ENCODE results near the gene MSANTD7.
A peak's percentile ranks its signal among the peaks of the same experiment; 100 is the strongest.
"Not testable (repeated sequence)": the region's sequence is repeated elsewhere in the genome, so short reads cannot be mapped to it uniquely, and the experiment has no call there.

Gene MSANTD7

GRCh38 chr10:14837757-14838581 lies at the start of gene MSANTD7, which contains the start of the genes CDNF and HSPA14:
MSANTD7 (plus strand) TSS chr10:14838306; CDS start chr10:14842285, 3,979 bp downstream.
CDNF (minus strand) TSS chr10:14838037; CDS start chr10:14837946, 91 bp downstream.
HSPA14 (plus strand) TSS chr10:14838306; CDS start chr10:14838403, 97 bp downstream.
- TF ChIP-seq GATA1 (IDR thresholded peaks at IDR 0.05; ENCODE audit: low read depth, low read length) (no peak), POLR2A (IDR thresholded peaks at IDR 0.05; ENCODE audit: low read length) (peak; percentile 95)
- peak; percentile 99 to 100 for DNase-seq

DNA sequence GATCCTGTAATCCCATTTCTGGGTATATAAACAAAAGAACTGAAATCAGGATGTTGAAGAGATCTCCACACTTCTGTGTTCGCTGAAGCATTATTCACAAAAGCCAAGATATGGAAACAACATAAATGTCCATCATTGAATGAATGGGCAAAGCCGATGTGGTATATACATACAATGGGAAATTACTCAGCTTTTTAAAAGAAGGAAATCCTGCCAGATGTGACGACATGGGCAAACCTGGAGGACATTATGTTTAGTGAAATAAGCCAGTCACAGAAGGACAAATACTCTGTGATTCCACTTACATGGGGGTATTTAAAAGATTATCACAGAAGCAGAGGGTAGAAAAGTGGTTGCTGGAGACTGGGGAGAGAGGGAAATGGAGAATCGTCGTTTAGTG lies 39.5 kb upstream of the MSANTD7 start:
- DNase-seq = no peak

DNA sequence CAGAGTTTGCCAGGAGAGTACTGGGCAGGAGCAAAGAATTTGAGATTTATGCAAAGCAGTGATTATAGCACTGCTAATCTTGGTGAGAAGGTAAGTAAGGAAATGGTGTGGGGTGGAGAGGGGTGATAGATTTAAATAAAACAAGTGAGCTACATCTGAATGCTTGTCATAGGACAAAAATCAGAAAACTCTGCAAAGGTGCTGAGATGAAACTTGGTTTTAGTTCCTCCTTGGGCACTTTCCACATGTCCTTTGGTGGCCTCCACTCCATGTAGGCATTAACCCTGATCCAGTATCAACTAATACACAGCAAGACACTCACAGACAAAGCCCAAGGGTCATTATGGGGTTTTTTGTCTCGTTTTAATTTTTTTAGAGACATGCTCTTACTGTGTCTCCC lies 37.7 kb upstream of the MSANTD7 start:
- TF ChIP-seq POLR2A (IDR thresholded peaks at IDR 0.05; ENCODE audit: low read length) = no peak
- no peak for TF ChIP-seq GATA1 (IDR thresholded peaks at IDR 0.05; ENCODE audit: low read depth, low read length)
- no peak for DNase-seq

More for the DNA sequence above, 39.5 kb upstream of the MSANTD7 start:
- TF ChIP-seq POLR2A (IDR thresholded peaks at IDR 0.05; ENCODE audit: low read length) (no peak), GATA1 (IDR thresholded peaks at IDR 0.05; ENCODE audit: low read depth, low read length) (no peak)

- peak; percentile 7 to 10 for DNase-seq
- TF ChIP-seq GATA1 (IDR thresholded peaks at IDR 0.05; ENCODE audit: low read depth, low read length) = no peak
- TF ChIP-seq POLR2A (IDR thresholded peaks at IDR 0.05; ENCODE audit: low read length) = no peak
Observed at GRCh38 chr10:14801723-14802122, 36.4 kb upstream of the MSANTD7 start.

- TF ChIP-seq GATA1 (IDR thresholded peaks at IDR 0.05; ENCODE audit: low read depth, low read length) (no peak), POLR2A (IDR thresholded peaks at IDR 0.05; ENCODE audit: low read length) (no peak)
- no peak for DNase-seq
Observed at GRCh38 chr10:14803827-14804226, 34.3 kb upstream of the MSANTD7 start.

DNA sequence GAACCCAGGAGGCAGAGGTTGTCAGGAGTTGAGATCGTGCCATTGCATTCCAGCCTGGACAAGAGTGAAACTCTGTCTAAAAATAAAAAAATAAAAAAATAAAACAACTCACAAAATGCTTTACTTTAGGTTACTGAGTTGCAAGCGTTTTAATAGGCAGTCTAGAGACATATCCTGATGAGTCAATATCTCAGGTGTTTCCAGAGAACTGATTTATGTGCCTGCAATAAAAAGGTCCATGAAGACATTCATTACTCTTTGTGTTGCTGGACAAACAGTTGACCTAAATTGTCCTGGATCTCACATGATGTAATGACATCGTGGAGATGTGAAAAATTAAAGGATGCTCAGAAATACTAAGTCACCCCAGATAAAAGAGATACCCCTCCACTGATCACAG lies 31.8 kb upstream of the MSANTD7 start:
- no peak for DNase-seq
- no peak for TF ChIP-seq POLR2A (IDR thresholded peaks at IDR 0.05; ENCODE audit: low read length)
- no peak for TF ChIP-seq GATA1 (IDR thresholded peaks at IDR 0.05; ENCODE audit: low read depth, low read length)

- TF ChIP-seq GATA1 (IDR thresholded peaks at IDR 0.05; ENCODE audit: low read depth, low read length) (no peak), POLR2A (IDR thresholded peaks at IDR 0.05; ENCODE audit: low read length) (no peak)
Observed at GRCh38 chr10:14810969-14811953, 26.8 kb upstream of the MSANTD7 start.

GRCh38 chr10:14812271-14812670 lies 25.8 kb upstream of the MSANTD7 start:
- TF ChIP-seq GATA1 (IDR thresholded peaks at IDR 0.05; ENCODE audit: low read depth, low read length) = no peak
- DNase-seq = peak in 1 of 2 experiments; percentile 4

More at GRCh38 chr10:14810969-14811953, 26.8 kb upstream of the MSANTD7 start:
- DNase-seq = no peak

DNA sequence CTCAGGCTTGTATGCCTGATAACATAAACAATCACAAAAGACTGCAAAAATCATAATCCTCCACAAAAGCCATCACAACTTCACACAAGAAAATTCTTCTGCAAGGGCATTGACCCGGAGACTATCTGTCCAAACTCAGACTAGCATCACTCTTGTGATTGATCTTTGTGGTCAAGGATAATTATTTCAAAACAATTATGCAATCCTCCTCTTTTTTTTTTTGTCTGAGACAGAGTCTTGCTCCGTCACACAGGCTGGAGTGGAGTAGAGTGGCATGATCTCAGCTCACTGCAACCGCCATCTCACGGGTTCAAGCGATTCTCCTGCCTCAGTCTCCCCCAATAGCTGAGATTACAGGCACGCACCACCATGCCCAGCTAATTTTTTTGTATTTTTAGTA lies 22.4 kb upstream of the MSANTD7 start:
- no peak for DNase-seq
- TF ChIP-seq GATA1 (IDR thresholded peaks at IDR 0.05; ENCODE audit: low read depth, low read length) = no peak
- TF ChIP-seq POLR2A (IDR thresholded peaks at IDR 0.05; ENCODE audit: low read length) = no peak

- not testable (repeated sequence) for DNase-seq
Observed at GRCh38 chr10:14816717-14817116, 21.4 kb upstream of the MSANTD7 start.

GRCh38 chr10:14820010-14820774 lies 17.9 kb upstream of the MSANTD7 start:
- TF ChIP-seq GATA1 (IDR thresholded peaks at IDR 0.05; ENCODE audit: low read depth, low read length) = no peak
- no peak for TF ChIP-seq POLR2A (IDR thresholded peaks at IDR 0.05; ENCODE audit: low read length)
- no peak for DNase-seq

DNA sequence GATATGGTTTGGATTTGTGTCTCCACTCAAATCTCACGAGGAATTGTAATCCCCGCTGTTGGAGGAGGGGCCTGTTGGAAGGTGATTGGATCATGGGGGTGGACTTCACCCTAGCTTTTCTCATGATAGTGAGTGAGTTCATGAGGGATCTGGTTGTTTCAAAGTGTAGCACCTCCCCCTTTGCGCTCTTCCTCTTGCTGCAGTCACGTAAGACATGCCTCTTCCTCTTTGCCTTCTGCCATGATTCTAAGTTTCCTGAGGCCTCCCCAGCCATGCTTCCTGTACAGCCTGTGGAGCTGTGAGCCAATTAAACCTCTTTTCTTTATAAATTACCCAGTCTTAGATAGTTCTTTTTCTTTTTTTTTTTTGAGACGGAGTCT lies 17.3 kb upstream of the MSANTD7 start:
- no peak for DNase-seq
- TF ChIP-seq GATA1 (IDR thresholded peaks at IDR 0.05; ENCODE audit: low read depth, low read length) (no peak), POLR2A (IDR thresholded peaks at IDR 0.05; ENCODE audit: low read length) (no peak)

DNA sequence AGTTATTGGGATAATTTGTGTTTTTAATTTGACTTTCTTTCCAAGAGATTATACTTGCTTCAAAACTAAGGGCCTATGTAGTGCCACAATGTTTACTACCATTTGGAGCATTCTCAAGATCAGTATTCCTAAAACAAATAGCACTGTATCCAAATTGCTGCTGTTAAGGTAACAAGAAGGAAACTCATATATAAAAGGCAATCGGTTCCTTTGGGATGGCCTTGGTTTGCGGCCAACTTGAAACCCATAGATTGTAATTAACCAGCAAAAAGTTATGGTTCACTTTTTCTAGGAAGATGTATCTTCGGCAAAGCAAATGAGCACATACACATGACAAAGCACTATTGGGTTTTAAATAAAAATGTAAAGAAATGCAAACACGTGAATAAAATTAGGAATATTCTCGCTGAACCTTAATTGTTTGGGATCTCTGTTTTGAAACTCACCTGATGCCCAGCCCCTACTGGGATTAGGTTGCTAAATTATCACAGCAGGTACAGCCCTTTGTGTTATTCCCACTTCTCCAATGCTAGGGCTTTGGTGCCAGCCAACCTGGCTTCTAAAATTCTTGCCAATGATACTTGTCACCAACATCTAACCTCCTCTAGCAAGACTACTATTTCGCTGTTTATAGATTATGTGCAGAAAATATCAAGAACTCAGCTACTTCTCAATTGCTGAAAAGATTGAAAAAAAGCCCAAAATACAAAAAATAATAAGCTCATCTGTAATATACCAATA lies 16.3 kb upstream of the MSANTD7 start:
- no peak for TF ChIP-seq GATA1 (IDR thresholded peaks at IDR 0.05; ENCODE audit: low read depth, low read length)
- TF ChIP-seq POLR2A (IDR thresholded peaks at IDR 0.05; ENCODE audit: low read length) = no peak
- no peak for DNase-seq
